HEK293T (cell line): ENCODE results near the gene VDR.

Source experiments
- FOXK2 ChIP-seq: fragments of 450-650 bp; IDR thresholded peaks from 2 replicates; pipeline ENCODE4 v1.6.1; 2016; ENCODE audit warnings: mild to moderate bottlenecking
- PKNOX1 ChIP-seq: fragments of 450-650 bp; IDR thresholded peaks from 2 replicates; pipeline ENCODE4 v1.6.1; 2016

DNA sequence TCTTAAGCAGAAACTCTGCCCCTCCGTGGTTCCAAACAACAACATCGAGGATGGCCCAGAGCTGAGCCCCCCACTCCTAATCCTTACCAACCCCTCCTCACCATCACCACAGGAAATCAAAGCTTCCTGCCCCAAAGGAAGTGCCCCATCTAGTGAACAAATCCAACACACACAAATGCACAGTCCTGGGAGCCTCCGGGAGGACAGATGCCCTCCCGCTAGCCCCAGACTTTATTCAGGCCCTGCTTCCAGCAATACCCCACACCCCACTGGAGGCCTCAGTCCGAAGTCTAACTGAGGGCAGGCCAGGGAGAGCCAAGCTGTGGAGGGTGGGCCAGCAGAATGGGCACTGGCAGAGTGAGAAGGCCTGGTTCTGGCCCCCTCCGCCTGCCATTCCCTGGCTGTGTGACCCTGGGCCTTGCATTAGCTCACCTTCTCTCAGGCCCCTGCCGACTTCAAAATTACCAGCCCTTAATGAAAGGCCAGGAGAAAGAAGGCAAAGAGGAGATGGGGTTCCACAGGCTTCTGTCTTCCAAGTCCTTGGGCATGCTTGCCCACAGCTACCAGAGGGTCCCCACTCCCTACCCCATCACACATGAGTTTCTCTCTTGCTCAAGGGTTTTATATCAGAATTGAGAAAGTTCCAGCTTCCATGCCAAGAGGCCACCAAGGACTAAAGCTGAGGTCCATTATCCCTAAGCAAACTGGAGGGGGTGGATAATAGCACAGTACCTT is 87.4 kb downstream of the VDR start:
- TF ChIP-seq FOXK2 = no peak
- no peak for TF ChIP-seq PKNOX1
